ENCODE results near the gene OPTN.
"Not testable (repeated sequence)": the region's sequence is repeated elsewhere in the genome, so short reads cannot be mapped to it uniquely, and the experiment has no call there.

Gene OPTN

DNA sequence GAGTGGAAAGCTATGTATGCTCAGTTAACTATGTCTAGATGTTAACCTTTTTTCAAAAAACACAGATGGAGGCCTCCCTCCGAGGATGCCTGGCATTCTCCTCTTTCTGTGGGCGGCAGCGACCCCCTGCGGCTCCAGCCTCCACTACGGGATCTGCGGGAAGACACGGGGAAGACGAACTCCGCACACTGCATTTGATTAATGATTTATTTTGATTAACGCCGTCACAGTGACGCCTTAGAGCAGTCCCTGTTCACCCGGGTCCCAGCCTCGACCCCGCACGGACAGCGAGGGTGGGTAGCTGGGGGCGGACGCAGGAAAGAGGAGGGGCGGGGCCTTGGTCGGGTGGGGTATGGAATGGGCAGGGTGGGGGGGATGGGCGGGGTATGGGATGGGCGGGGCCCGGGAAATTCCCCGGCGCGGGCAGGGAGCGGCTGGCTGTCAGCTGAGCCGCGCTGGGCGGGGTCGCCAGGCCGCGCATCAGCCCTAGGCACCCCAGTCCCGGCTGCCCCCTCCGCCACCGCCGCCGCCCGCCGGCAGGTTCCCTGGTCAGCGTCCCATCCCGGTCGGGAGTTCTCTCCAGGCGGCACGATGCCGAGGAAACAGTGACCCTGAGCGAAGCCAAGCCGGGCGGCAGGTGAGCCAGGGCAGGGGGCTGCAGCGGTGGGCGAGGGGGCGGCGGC, at the start of gene OPTN:
OPTN (plus strand) TSS at position 498 of the 683 bp plus-strand sequence. CDS start 8,960 bp downstream, outside the sequence.
- DNase-seq = peak; percentile 80 to 92
- Histone ChIP-seq H3K36me3 (peaks cover 0 to 4% (median 0%) of the 10 kb centered on the region in 3 donors), H3K27ac (peak within 1 kb of the TSS; percentile 99), H3K4me3 (peak within 1 kb of the TSS; percentile 85 to 97), H3K27me3 (no peaks in the 10 kb centered on the region), H3K4me1 (peaks cover 0 to 33% (median 21%) of the 10 kb centered on the region in 4 donors), H3K9me3 (no peaks in the 10 kb centered on the region)
- TF ChIP-seq, protein P1, sequence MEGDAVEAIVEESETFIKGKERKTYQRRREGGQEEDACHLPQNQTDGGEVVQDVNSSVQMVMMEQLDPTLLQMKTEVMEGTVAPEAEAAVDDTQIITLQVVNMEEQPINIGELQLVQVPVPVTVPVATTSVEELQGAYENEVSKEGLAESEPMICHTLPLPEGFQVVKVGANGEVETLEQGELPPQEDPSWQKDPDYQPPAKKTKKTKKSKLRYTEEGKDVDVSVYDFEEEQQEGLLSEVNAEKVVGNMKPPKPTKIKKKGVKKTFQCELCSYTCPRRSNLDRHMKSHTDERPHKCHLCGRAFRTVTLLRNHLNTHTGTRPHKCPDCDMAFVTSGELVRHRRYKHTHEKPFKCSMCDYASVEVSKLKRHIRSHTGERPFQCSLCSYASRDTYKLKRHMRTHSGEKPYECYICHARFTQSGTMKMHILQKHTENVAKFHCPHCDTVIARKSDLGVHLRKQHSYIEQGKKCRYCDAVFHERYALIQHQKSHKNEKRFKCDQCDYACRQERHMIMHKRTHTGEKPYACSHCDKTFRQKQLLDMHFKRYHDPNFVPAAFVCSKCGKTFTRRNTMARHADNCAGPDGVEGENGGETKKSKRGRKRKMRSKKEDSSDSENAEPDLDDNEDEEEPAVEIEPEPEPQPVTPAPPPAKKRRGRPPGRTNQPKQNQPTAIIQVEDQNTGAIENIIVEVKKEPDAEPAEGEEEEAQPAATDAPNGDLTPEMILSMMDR (IDR thresholded peaks at IDR 0.05) = peak; percentile 74 to 84
- intact Hi-C loops (cut with DNase I; ENCODE audit: low total_unique reads) = loop anchor here (5.0 kb wide), 1 partner anchor 888 kb away; no protein-coding TSS in a partner anchor

- H3K9me3 ChIP-seq = no peaks in the 10 kb centered on the region
- H3K27me3 ChIP-seq = no peaks in the 10 kb centered on the region
- intact Hi-C loops (cut with DNase I; ENCODE audit: low total_unique reads) = no loop called here
- TF ChIP-seq, protein P1 (IDR thresholded peaks at IDR 0.05) = no peak
- no peak overlapping the region for H3K4me3 ChIP-seq
- H3K4me1 ChIP-seq = no peaks in the 10 kb centered on the region
- no peak for DNase-seq
- H3K36me3 ChIP-seq = no peaks in the 10 kb centered on the region
- H3K27ac ChIP-seq = no peak overlapping the region
Observed at GRCh38 chr10:13051126-13051694, 48.8 kb upstream of the OPTN start.

- H3K4me3 ChIP-seq; H3K27me3 ChIP-seq; H3K9me3 ChIP-seq; intact Hi-C loops (cut with DNase I; ENCODE audit: low total_unique reads); H3K27ac ChIP-seq; DNase-seq; H3K4me1 ChIP-seq; H3K36me3 ChIP-seq: not testable (repeated sequence)
Observed at GRCh38 chr10:13053208-13053607, 46.8 kb upstream of the OPTN start.

GRCh38 chr10:13053794-13054462, 46.0 kb upstream of the OPTN start:
- Histone ChIP-seq H3K9me3 (no peaks in the 10 kb centered on the region), H3K36me3 (no peaks in the 10 kb centered on the region), H3K27ac (no peak overlapping the region), H3K4me3 (no peak overlapping the region), H3K4me1 (no peaks in the 10 kb centered on the region), H3K27me3 (no peaks in the 10 kb centered on the region)
- no peak for DNase-seq
- intact Hi-C loops (cut with DNase I; ENCODE audit: low total_unique reads) = no loop called here
- TF ChIP-seq, protein P1 (IDR thresholded peaks at IDR 0.05) = no peak

DNA sequence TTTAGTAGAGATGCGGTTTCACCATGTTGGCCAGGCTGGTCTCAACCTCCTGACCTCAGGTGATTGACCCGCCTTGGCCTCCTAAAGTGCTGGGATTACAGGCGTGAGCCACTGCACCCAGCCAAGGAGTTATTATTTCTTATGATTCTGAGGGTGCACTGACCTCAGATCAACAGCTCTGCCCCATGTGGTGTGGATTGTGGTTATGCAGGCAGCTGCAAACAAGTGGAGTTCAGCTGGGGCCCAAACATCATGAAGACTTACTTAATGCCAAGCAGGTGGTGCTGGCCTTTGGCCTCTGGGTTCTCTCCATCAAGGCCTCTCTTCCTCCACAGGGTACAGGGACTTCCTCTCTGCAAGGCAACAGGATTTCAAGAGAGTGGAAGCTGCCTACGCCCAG, 45.1 kb upstream of the OPTN start:
- DNase-seq = no peak
- Histone ChIP-seq H3K9me3 (no peaks in the 10 kb centered on the region), H3K4me1 (no peaks in the 10 kb centered on the region), H3K4me3 (no peak overlapping the region), H3K36me3 (no peaks in the 10 kb centered on the region), H3K27ac (no peak overlapping the region), H3K27me3 (no peaks in the 10 kb centered on the region)
- intact Hi-C loops (cut with DNase I; ENCODE audit: low total_unique reads) = loop anchor here (5.0 kb wide), 1 partner anchor 273 kb away; no protein-coding TSS in a partner anchor
- TF ChIP-seq, protein P1 (IDR thresholded peaks at IDR 0.05) = no peak
